Panc1 (cell line): ENCODE data around the gene ST6GALNAC1.

Source experiments
- POLR2AphosphoS5 ChIP-seq: IDR thresholded peaks from 2 replicates; pipeline ENCODE4 v1.6.1; 2012; ENCODE audit warnings: mild to moderate bottlenecking, low read depth, low read length, moderate library complexity
- SIN3A ChIP-seq: IDR thresholded peaks from 2 replicates; pipeline ENCODE4 v1.6.1; 2012; ENCODE audit warnings: low read depth, mild to moderate bottlenecking, low read length, moderate library complexity, borderline replicate concordance; ENCODE audit not compliant: insufficient read depth
- TF ChIP-seq, protein P1 (sequence below): fragments of 450-650 bp; IDR thresholded peaks from 2 replicates; pipeline ENCODE4 v1.5.1; 2017; ENCODE audit warnings: mild to moderate bottlenecking

DNA sequence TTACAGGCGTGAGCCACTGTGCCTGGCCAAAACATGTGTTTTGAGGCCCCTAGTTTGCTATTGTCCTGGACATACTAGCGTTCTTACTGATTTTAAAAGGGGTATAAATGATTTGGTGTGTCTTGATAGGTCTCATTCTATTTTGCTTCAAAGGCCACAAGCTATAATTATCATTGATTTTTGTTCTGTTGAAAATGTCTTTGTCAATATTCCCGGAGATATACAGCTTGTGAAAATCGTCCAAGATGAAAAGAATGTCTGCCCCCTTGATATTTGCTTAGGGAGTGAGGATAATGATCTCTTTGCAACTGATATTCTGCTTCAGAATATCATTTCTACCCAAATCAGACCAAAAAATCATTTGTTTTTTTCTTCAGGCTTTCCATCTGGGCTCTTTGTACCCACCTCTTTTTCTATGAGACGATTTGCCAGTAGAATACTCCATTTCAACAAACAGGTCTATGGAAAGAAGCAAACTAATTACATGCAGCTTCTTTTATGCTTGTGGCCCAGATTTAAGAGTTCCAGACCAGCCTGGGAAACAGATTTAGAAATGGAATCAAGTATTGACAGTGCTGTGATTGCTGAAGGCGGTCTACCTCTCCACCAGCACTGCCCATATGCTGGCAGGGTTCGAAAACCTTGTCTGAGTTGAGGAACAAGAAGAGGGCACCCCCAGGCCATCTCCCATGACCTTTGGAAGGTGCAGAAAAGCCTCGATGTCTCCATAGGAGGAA is 14.1 kb upstream of the ST6GALNAC1 start:
- TF ChIP-seq POLR2AphosphoS5 (no peak), SIN3A (no peak)
- TF ChIP-seq, protein P1, sequence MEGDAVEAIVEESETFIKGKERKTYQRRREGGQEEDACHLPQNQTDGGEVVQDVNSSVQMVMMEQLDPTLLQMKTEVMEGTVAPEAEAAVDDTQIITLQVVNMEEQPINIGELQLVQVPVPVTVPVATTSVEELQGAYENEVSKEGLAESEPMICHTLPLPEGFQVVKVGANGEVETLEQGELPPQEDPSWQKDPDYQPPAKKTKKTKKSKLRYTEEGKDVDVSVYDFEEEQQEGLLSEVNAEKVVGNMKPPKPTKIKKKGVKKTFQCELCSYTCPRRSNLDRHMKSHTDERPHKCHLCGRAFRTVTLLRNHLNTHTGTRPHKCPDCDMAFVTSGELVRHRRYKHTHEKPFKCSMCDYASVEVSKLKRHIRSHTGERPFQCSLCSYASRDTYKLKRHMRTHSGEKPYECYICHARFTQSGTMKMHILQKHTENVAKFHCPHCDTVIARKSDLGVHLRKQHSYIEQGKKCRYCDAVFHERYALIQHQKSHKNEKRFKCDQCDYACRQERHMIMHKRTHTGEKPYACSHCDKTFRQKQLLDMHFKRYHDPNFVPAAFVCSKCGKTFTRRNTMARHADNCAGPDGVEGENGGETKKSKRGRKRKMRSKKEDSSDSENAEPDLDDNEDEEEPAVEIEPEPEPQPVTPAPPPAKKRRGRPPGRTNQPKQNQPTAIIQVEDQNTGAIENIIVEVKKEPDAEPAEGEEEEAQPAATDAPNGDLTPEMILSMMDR: no peak
